K562 (cell line): ENCODE results near the gene ST6GAL1. TPM values are rescaled to one million over a fixed set of nuclear protein-coding genes. Genes with fewer than 3 reads are reported as not detected.

Experiments
- ARID1B ChIP-seq: fragments of 450-650 bp; IDR thresholded peaks from 2 replicates; pipeline ENCODE4 v1.6.1; 2016; ENCODE audit warnings: antibody characterized with exemption, mild to moderate bottlenecking, inconsistent platforms
- CEBPB ChIP-seq: fragments of 450-650 bp; IDR thresholded peaks from 2 replicates; pipeline ENCODE4 v1.6.1; 2016; ENCODE audit warnings: missing genetic modification characterization, missing compliant biosample characterization
- TGIF2 ChIP-seq: sonication (generic); formaldehyde crosslinking; IDR thresholded peaks from 2 replicates; pipeline ENCODE4 v1.8.1; 2022; ENCODE audit warnings: mild to moderate bottlenecking, missing genetic modification reagents, moderate library complexity
- ZNF134 ChIP-seq: fragments of 250-450 bp; sonication (Bioruptor Pico); conservative IDR thresholded peaks from 2 replicates; pipeline ENCODE4 v1.4.0; 2020
- ZNF76 ChIP-seq: fragments of 250-450 bp; sonication (Bioruptor Pico); IDR thresholded peaks from 2 replicates; pipeline ENCODE4 v1.4.0; 2020; ENCODE audit warnings: mild to moderate bottlenecking, moderate library complexity, borderline replicate concordance
- ZNF766 ChIP-seq: fragments of 200-800 bp; sonication (Bioruptor generic); conservative IDR thresholded peaks from 2 replicates; pipeline ENCODE4 v1.6.1; 2016; ENCODE audit warnings: missing genetic modification characterization, missing compliant biosample characterization
- ZNF785 ChIP-seq: fragments of 250-450 bp; sonication (Bioruptor Pico); IDR thresholded peaks from 2 replicates; pipeline ENCODE4 v1.4.0; 2020; ENCODE audit warnings: mild to moderate bottlenecking
- polyA plus RNA-seq, 8 experiments: library from polyadenylated mRNA; depleted of rRNA in 4 of 8; stranded (reverse) in 5 of 8; unstranded in 3 of 8; fragments of >200 nt; fragmentation: Nextera tagmentation in 2 of 8; fragmentation: Illumina TruSeq in 1 of 8; extraction: Ambion mirVana in 2 of 8; extraction: Trizol in 1 of 8; gene quantifications; 2 replicates each; pipeline versions ENCODE4 v1.2.1 to v1.2.3, GENCODE V29; 2011 to 2014; ENCODE audit warnings: inconsistent platforms in 1 of 8, missing spikeins in 1 of 8
- total RNA-seq, 7 experiments: library from RNA; depleted of rRNA in 6 of 7; stranded (reverse); fragments of >200 nt in 6 of 7; fragmentation: Illumina TruSeq in 2 of 7; extraction: Trizol in 2 of 7; gene quantifications; 2 replicates each; pipeline versions ENCODE4 v1.2.1 to v1.2.3, GENCODE V29; 2011 to 2021; ENCODE audit warnings: low replicate concordance in 1 of 7
- TF ChIP-seq, protein P1 (sequence below), 2 experiments: fragments of 450-650 bp; IDR thresholded peaks; 2 replicates each; pipeline ENCODE4 v1.6.1; 2016; ENCODE audit warnings: mild to moderate bottlenecking in 2 of 2, borderline replicate concordance in 1 of 2, low read depth in 1 of 2, moderate library complexity in 1 of 2
- TF ChIP-seq, protein P2 (sequence below): fragments of 250-450 bp; sonication (Bioruptor Pico); IDR thresholded peaks from 2 replicates; pipeline ENCODE4 v1.6.1; 2021; ENCODE audit warnings: mild to moderate bottlenecking
- TF ChIP-seq, protein P3 (sequence below): fragments of 450-650 bp; IDR thresholded peaks from 2 replicates; pipeline ENCODE4 v1.6.1; 2016; ENCODE audit warnings: low read depth
- TF ChIP-seq, protein P4 (sequence below): fragments of 250-450 bp; sonication (Bioruptor Pico); IDR thresholded peaks from 2 replicates; pipeline ENCODE4 v1.9.0; 2021; ENCODE audit warnings: mild to moderate bottlenecking

ST6GAL1 gene
- total and polyA plus RNA-seq, 9 of the 15 experiments (the other 6 are each of a cell fraction or from before 2014, with no cell fraction given), result 31.9 to 145 (median 71.0) TPM

- TF ChIP-seq, protein P1, sequence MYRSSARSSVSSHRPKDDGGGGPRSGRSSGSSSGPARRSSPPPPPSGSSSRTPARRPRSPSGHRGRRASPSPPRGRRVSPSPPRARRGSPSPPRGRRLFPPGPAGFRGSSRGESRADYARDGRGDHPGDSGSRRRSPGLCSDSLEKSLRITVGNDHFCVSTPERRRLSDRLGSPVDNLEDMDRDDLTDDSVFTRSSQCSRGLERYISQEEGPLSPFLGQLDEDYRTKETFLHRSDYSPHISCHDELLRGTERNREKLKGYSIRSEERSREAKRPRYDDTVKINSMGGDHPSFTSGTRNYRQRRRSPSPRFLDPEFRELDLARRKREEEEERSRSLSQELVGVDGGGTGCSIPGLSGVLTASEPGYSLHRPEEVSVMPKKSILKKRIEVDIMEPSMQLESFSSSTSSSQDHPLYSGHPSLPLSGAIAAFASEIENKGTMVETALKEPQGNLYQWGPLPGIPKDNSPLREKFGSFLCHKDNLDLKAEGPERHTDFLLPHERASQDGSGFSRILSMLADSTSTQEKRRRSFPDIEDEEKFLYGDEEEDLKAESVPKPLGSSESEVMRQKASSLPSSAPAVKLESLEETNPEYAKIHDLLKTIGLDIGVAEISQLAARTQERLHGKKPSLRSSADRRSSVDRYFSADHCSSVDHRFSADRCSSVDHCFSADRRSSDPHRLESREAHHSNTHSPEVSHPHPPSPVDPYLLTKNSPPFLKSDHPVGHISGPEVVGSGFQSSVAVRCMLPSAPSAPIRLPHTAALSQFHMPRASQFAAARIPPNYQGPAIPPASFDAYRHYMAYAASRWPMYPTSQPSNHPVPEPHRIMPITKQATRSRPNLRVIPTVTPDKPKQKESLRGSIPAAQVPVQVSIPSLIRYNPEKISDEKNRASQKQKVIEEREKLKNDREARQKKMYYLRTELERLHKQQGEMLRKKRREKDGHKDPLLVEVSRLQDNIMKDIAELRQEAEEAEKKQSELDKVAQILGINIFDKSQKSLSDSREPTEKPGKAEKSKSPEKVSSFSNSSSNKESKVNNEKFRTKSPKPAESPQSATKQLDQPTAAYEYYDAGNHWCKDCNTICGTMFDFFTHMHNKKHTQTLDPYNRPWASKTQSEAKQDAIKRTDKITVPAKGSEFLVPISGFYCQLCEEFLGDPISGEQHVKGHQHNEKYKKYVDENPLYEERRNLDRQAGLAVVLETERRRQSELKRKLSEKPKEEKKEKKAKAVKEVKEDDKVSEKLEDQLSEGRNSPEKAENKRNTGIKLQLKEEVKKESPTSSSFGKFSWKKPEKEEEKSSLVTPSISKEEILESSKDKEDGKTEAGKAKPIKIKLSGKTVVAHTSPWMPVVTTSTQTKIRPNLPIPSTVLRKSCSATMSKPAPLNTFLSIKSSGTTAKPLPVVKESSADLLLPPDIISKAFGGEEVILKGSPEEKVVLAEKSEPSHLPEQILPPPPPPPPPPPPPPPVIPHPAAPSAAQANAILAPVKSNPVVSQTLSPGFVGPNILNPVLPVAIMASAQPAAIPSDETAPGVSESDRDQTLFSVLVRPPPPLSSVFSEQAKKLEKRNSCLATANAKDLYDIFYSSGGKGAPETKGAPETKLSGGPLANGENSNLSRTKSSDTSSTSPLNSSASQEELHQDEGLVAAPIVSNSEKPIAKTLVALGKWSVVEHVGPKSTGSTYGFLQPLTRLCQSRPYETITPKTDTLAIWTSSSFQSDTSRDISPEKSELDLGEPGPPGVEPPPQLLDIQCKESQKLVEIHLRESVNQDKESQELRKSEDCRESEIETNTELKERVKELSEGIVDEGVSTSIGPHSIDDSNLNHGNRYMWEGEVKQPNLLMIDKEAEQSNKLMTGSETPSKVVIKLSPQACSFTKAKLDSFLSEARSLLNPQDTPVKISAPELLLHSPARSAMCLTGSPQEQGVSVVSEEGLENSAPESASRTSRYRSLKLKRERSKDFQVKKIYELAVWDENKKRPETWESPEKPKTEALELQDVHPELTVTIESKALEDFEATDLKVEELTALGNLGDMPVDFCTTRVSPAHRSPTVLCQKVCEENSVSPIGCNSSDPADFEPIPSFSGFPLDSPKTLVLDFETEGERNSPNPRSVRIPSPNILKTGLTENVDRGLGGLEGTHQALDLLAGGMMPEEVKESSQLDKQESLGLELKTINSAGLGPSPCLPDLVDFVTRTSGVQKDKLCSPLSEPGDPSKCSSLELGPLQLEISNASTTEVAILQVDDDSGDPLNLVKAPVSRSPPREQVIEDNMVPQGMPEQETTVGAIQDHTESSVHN (IDR thresholded peaks at IDR 0.05; ENCODE audit: borderline replicate concordance in 1 of 2, low read depth in 1 of 2), result no peak
- TF ChIP-seq, protein P2, sequence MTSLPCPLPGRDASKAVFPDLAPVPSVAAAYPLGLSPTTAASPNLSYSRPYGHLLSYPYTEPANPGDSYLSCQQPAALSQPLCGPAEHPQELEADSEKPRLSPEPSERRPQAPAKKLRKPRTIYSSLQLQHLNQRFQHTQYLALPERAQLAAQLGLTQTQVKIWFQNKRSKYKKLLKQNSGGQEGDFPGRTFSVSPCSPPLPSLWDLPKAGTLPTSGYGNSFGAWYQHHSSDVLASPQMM (CRISPR knock-in tag), result no peak
- no peak for TF ChIP-seq CEBPB (tag)
- TF ChIP-seq ZNF766 (CRISPR knock-in tag), result no peak
- TF ChIP-seq ARID1B, result peak; percentile 62
- no peak for TF ChIP-seq ZNF134
- TF ChIP-seq ZNF76 (CRISPR knock-in tag), result no peak
- TF ChIP-seq, protein P3, sequence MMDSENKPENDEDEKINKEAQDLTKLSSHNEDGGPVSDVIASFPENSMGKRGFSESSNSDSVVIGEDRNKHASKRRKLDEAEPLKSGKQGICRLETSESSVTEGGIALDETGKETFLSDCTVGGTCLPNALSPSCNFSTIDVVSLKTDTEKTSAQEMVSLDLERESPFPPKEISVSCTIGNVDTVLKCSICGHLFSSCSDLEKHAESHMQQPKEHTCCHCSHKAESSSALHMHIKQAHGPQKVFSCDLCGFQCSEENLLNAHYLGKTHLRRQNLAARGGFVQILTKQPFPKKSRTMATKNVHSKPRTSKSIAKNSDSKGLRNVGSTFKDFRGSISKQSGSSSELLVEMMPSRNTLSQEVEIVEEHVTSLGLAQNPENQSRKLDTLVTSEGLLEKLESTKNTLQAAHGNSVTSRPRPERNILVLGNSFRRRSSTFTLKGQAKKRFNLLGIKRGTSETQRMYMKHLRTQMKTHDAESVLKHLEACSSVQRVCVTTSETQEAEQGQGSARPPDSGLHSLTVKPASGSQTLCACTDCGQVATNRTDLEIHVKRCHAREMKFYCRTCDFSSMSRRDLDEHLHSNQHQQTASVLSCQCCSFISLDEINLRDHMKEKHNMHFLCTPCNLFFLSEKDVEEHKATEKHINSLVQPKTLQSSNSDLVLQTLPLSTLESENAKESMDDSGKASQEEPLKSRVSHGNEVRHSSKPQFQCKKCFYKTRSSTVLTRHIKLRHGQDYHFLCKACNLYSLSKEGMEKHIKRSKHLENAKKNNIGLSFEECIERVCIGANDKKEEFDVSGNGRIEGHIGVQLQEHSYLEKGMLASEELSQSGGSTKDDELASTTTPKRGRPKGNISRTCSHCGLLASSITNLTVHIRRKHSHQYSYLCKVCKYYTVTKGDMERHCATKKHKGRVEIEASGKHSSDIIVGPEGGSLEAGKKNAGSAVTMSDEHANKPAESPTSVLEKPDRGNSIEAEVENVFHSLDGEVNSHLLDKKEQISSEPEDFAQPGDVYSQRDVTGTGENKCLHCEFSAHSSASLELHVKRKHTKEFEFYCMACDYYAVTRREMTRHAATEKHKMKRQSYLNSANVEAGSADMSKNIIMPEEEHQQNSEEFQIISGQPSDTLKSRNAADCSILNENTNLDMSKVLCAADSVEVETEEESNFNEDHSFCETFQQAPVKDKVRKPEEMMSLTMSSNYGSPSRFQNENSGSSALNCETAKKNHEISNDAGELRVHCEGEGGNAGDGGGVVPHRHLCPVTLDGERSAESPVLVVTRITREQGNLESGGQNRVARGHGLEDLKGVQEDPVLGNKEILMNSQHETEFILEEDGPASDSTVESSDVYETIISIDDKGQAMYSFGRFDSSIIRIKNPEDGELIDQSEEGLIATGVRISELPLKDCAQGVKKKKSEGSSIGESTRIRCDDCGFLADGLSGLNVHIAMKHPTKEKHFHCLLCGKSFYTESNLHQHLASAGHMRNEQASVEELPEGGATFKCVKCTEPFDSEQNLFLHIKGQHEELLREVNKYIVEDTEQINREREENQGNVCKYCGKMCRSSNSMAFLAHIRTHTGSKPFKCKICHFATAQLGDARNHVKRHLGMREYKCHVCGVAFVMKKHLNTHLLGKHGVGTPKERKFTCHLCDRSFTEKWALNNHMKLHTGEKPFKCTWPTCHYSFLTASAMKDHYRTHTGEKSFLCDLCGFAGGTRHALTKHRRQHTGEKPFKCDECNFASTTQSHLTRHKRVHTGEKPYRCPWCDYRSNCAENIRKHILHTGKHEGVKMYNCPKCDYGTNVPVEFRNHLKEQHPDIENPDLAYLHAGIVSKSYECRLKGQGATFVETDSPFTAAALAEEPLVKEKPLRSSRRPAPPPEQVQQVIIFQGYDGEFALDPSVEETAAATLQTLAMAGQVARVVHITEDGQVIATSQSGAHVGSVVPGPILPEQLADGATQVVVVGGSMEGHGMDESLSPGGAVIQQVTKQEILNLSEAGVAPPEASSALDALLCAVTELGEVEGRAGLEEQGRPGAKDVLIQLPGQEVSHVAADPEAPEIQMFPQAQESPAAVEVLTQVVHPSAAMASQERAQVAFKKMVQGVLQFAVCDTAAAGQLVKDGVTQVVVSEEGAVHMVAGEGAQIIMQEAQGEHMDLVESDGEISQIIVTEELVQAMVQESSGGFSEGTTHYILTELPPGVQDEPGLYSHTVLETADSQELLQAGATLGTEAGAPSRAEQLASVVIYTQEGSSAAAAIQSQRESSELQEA, result no peak
- TF ChIP-seq, protein P4, sequence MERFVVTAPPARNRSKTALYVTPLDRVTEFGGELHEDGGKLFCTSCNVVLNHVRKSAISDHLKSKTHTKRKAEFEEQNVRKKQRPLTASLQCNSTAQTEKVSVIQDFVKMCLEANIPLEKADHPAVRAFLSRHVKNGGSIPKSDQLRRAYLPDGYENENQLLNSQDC (CRISPR knock-in tag), result no peak
- no peak for TF ChIP-seq ZNF785 (CRISPR knock-in tag)
- no peak for TF ChIP-seq TGIF2 (CRISPR knock-in tag)
These were observed 89.3 kb downstream of the ST6GAL1 start (continued) for GRCh38 chr3:187019542-187020072.
